Keratinocyte (primary cell): ENCODE measurements around the gene SCYGR8. TPM values are rescaled to one million over a fixed set of nuclear protein-coding genes. Genes with fewer than 3 reads are reported as not detected.

Experiments
- DNase-seq: peaks from one replicate; pipeline ENCODE4 v3.0.0-alpha.2; 2011; ENCODE audit warnings: low read depth, missing footprints, low spot score
- FAIRE-seq: peaks from 2 replicates; lab custom pipeline; 2011; peaks lifted over from hg19 to GRCh38; lab: Jason Lieb, UNC
- H2AFZ ChIP-seq: 2 replicates; pipeline ENCODE4 v1.6.0; 2012; ENCODE audit warnings: low read length, control low read depth, inconsistent platforms; ENCODE audit not compliant: control insufficient read depth
- H3K27ac ChIP-seq: 2 replicates; pipeline ENCODE4 v1.5.1; 2011; ENCODE audit warnings: low read length; ENCODE audit not compliant: control insufficient read depth, insufficient read depth
- H3K27me3 ChIP-seq: 3 replicates; pipeline ENCODE4 v1.6.0; 2011; ENCODE audit warnings: low read length; ENCODE audit not compliant: control insufficient read depth, insufficient read depth; ENCODE audit errors: extremely low read depth
- H3K36me3 ChIP-seq, 2 experiments: 2 replicates in 1 of 2; 3 replicates in 1 of 2; pipeline ENCODE4 v1.5.1; 2011; ENCODE audit warnings: low read length in 2 of 2, mild to moderate bottlenecking in 1 of 2; ENCODE audit not compliant: control insufficient read depth in 2 of 2, insufficient read depth in 2 of 2; ENCODE audit errors: extremely low read depth in 1 of 2
- H3K4me1 ChIP-seq: 3 replicates; pipeline ENCODE4 v1.5.1; 2011; ENCODE audit warnings: low read length; ENCODE audit not compliant: control insufficient read depth, insufficient read depth; ENCODE audit errors: extremely low read depth
- H3K4me2 ChIP-seq: 3 replicates; pipeline ENCODE4 v1.6.0; 2011; ENCODE audit warnings: low read depth, low read length; ENCODE audit not compliant: control insufficient read depth, insufficient read depth; ENCODE audit errors: extremely low read depth
- H3K4me3 ChIP-seq, 3 experiments: fragments of 200-600 bp in 1 of 3; sonication (generic) in 1 of 3; 2 replicates in 2 of 3; 3 replicates in 1 of 3; pipeline ENCODE4 v1.5.1; 2011 to 2016; ENCODE audit warnings: low read length in 3 of 3, mild to moderate bottlenecking in 3 of 3, control low read depth in 2 of 3, inconsistent platforms in 1 of 3, low read depth in 1 of 3, mixed read lengths in 1 of 3, mixed run types in 1 of 3, moderate library complexity in 1 of 3; ENCODE audit not compliant: control insufficient read depth in 2 of 3, insufficient read depth in 2 of 3; ENCODE audit errors: extremely low read depth in 1 of 3
- H3K79me2 ChIP-seq: 2 replicates; pipeline ENCODE4 v1.6.0; 2012; ENCODE audit warnings: low read length; ENCODE audit not compliant: control insufficient read depth, insufficient read depth
- H3K9ac ChIP-seq: 3 replicates; pipeline ENCODE4 v1.6.0; 2011; ENCODE audit warnings: low read length; ENCODE audit not compliant: control insufficient read depth, insufficient read depth; ENCODE audit errors: extremely low read depth
- H3K9me1 ChIP-seq: 3 replicates; pipeline ENCODE4 v1.6.0; 2011; ENCODE audit warnings: low read length; ENCODE audit not compliant: control insufficient read depth, insufficient read depth; ENCODE audit errors: extremely low read depth
- H3K9me3 ChIP-seq: 2 replicates; pipeline ENCODE4 v1.5.1; 2012; ENCODE audit warnings: low read depth, low read length; ENCODE audit not compliant: control insufficient read depth
- H4K20me1 ChIP-seq: 3 replicates; pipeline ENCODE4 v1.6.0; 2011; ENCODE audit warnings: low read length; ENCODE audit not compliant: control insufficient read depth, insufficient read depth; ENCODE audit errors: extremely low read depth
- CTCF ChIP-seq, 3 experiments: IDR thresholded peaks in 1 of 3; conservative IDR thresholded peaks in 1 of 3; optimal IDR thresholded peaks in 1 of 3; 2 replicates in 2 of 3; 3 replicates in 1 of 3; pipeline versions ENCODE3 to v1.5.1; 2011; ENCODE audit warnings: low read length in 3 of 3, mild to moderate bottlenecking in 3 of 3, moderate library complexity in 2 of 3, control low read depth in 1 of 3, inconsistent platforms in 1 of 3; ENCODE audit not compliant: insufficient read depth in 2 of 3; ENCODE audit errors: extremely low read depth in 1 of 3
- EZH2 ChIP-seq: IDR thresholded peaks from one replicate; pipeline ENCODE4 v1.6.1; 2012; ENCODE audit warnings: inconsistent platforms, mild to moderate bottlenecking, low read length, moderate library complexity
- dilution Hi-C: fragments of 300-500 bp; cut with MboI; formaldehyde crosslinking; loops from one replicate; pipeline ENCODE4 v1.7.0; 2020; ENCODE audit warnings: low sequenced_read_pairs; ENCODE audit not compliant: extremely low pct_ligation_motif_present
- polyA plus RNA-seq, 5 experiments: library from polyadenylated mRNA; depleted of rRNA in 3 of 5; stranded (reverse) in 3 of 5; stranded (forward) in 1 of 5; unstranded in 1 of 5; fragments of >200 nt; gene quantifications; 1 replicate in 1 of 5; 2 replicates in 3 of 5; 3 replicates in 1 of 5; pipeline versions ENCODE4 v1.2.1 to v1.2.3, GENCODE V29; 2011 to 2012; ENCODE audit warnings: missing spikeins in 2 of 5, low read depth in 1 of 5, low replicate concordance in 1 of 5

SCYGR8 gene
- polyA plus RNA-seq, 1 donor (not counting 4 experiments of a cell fraction or from before 2014, with no cell fraction given): not detected

DNA sequence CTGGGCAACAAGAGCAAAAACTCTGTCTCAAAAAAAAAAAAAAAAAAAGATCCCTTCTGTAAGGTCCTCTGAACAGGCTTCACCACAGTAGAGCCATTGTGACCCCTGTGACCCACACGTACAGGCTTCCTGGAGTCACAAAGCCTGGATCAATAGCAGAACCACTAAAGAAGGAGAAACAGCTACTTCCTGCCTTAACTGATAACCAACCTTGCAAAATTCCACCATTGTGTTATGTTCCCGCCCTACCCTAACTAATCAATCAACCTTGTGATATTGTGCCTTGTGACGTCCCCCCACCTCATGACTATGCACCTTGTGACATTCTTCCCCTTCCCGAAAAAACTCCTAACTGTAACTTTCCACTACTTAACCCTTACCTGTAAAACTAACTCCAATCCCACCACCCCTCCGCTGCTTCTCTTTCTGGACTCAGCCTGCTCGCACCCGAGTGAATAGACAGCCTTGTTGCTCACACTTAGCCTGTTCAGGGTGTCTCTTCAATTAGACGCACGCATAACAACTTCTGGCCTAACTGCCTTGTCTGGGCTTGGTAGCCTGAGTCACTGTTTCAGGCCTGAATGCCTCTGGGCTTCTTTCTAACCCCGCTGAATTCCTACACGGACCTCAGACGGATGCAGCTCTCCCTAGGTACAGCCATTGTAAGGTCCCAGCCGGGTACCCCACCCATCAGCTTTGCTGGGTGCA, 13.9 kb downstream of the SCYGR8 start:
- H3K36me3 ChIP-seq: no peaks in the 10 kb centered on the region
- H4K20me1 ChIP-seq: no peaks in the 10 kb centered on the region
- dilution Hi-C loops: no loop called here
- peak overlapping the region in 1 of 3 experiments; percentile 1 for H3K4me3 ChIP-seq
- no peaks in the 10 kb centered on the region for H3K9me3 ChIP-seq
- no peaks in the 10 kb centered on the region for H3K27me3 ChIP-seq
- no peak for TF ChIP-seq EZH2
- TF ChIP-seq CTCF (optimal IDR thresholded peaks at IDR 0.05 in 1 of 3, IDR thresholded peaks at IDR 0.05 in 1 of 3, conservative IDR thresholded peaks at IDR 0.05 in 1 of 3; ENCODE audit: extremely low read depth in 1 of 3, insufficient read depth in 2 of 3, low read length in 3 of 3): no peak
- peak overlapping the region; percentile 35 for H3K4me2 ChIP-seq
- H3K9me1 ChIP-seq: no peaks in the 10 kb centered on the region
- H3K9ac ChIP-seq: no peak overlapping the region
- peak overlapping the region; percentile 62 for H2AFZ ChIP-seq
- peak overlapping the region; percentile 23 for H3K27ac ChIP-seq
- FAIRE-seq (peak; percentile 98), DNase-seq (peak; percentile 58)
- H3K79me2 ChIP-seq: no peaks in the 10 kb centered on the region
- H3K4me1 ChIP-seq: peaks cover 11% of the 10 kb centered on the region

- Histone ChIP-seq H2AFZ (no peak overlapping the region), H3K9me1 (no peaks in the 10 kb centered on the region), H3K36me3 (no peaks in the 10 kb centered on the region), H3K4me3 (no peak overlapping the region), H3K79me2 (no peaks in the 10 kb centered on the region), H3K4me2 (no peak overlapping the region), H3K27ac (no peak overlapping the region), H4K20me1 (no peaks in the 10 kb centered on the region), H3K9me3 (no peaks in the 10 kb centered on the region), H3K9ac (no peak overlapping the region), H3K27me3 (no peaks in the 10 kb centered on the region), H3K4me1 (peaks cover 11% of the 10 kb centered on the region)
- no peak for FAIRE-seq
- DNase-seq: no peak
- dilution Hi-C loops: no loop called here
- TF ChIP-seq EZH2 (no peak), CTCF (optimal IDR thresholded peaks at IDR 0.05 in 1 of 3, IDR thresholded peaks at IDR 0.05 in 1 of 3, conservative IDR thresholded peaks at IDR 0.05 in 1 of 3; ENCODE audit: extremely low read depth in 1 of 3, insufficient read depth in 2 of 3, low read length in 3 of 3) (no peak)
Observed at GRCh38 chr2:227761740-227762476, 16.2 kb downstream of the SCYGR8 start.
